C4-2B (cell line): ENCODE results near the gene PELI1.

Experiments
- CTCF ChIP-seq: fragments of 450-650 bp; conservative IDR thresholded peaks from 2 replicates; pipeline ENCODE4 v1.5.1; 2017; ENCODE audit warnings: mild to moderate bottlenecking
- ZFX ChIP-seq: fragments of 450-650 bp; IDR thresholded peaks from 2 replicates; pipeline ENCODE4 v1.6.1; 2017

- no peak for TF ChIP-seq CTCF
- TF ChIP-seq ZFX, result no peak
These were observed 18.3 kb upstream of the PELI1 start for GRCh38 chr2:64162516-64162915.
